ENCODE data around the gene CTSW.

CTSW gene

DNA sequence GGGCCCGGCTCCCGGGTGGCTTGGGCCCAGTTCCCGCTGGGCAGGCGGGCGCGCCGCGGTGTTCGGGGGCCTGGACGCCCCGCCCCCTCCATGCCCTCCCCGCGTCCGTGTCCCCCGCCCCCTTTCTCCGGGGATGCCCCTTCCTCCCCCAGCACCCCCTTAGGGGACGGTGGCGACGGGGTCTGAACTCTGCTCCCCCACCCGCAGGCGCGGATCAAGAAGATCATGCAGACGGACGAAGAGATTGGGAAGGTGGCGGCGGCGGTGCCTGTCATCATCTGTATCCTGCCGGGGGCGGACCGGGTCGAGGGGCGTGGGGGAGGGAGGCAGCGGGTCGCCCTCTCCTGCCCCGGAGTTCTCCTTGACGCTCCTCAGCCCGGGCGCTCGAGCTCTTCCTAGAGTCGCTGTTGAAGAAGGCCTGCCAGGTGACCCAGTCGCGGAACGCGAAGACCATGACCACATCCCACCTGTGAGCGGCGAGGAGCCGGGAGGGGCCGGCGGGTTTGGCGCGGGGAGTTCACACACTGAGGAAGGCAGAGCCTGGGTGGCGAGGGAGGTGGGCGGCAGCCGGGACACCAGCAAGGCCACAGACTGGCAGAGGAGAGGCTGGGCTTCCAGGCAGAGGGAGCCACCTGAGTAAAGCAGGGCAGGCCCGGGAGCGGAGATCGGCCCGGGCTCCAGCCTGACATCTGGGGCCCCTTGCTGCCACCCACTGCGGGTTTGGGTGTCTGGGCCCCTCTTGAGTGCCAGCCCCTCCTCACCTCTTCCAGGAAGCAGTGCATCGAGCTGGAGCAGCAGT, 40.1 kb downstream of the CTSW start:
- DNase-seq (ENCODE audit: low spot score): no peak
- no peak for TF ChIP-seq CTCF (IDR thresholded peaks at IDR 0.05)
- Histone ChIP-seq H3K27ac (peak overlapping the region; percentile 70 to 93), H3K4me3 (peak overlapping the region; percentile 88)

GRCh38 chr11:65920372-65920802, 40.8 kb downstream of the CTSW start:
- Histone ChIP-seq H3K27ac (peak overlapping the region; percentile 70 to 93), H3K4me3 (peak overlapping the region; percentile 88)
- no peak for DNase-seq (ENCODE audit: low spot score)
- no peak for TF ChIP-seq CTCF (IDR thresholded peaks at IDR 0.05)

DNA sequence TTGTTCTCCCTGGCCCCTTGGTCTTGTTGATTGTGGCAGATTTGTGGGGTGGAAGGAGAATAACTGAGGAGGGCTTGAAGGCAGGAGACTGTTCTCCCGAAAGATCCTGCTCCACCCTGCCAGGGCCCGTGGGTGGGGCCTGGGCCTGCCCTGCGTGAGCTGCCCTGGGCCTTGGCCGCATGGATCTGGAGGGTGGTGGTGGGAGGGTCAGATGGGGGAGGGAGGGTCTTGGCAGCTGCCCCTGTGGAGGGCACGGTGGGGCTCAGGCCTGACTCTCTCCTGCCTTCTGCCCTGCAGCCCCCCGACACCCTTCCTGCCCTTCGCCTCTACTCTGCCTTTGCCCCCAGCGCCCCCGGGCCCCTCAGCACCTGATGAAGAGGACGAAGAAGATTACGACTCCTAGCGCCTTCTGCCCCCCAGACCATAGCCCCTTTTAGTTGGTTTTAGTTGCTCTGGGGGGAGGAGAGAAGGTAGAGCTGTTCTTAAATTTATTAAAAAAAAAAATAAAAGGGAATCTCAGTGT, 41.5 kb downstream of the CTSW start:
- no peak for TF ChIP-seq CTCF (IDR thresholded peaks at IDR 0.05)
- Histone ChIP-seq H3K27ac (no peak overlapping the region), H3K4me3 (peak overlapping the region; percentile 88)
- no peak for DNase-seq (ENCODE audit: low spot score)

GRCh38 chr11:65921876-65922275, 42.2 kb downstream of the CTSW start:
- DNase-seq (ENCODE audit: low spot score): no peak
- no peak for TF ChIP-seq CTCF (IDR thresholded peaks at IDR 0.05)
- no peak overlapping the region for H3K27ac ChIP-seq
- H3K4me3 ChIP-seq: no peak overlapping the region

DNA sequence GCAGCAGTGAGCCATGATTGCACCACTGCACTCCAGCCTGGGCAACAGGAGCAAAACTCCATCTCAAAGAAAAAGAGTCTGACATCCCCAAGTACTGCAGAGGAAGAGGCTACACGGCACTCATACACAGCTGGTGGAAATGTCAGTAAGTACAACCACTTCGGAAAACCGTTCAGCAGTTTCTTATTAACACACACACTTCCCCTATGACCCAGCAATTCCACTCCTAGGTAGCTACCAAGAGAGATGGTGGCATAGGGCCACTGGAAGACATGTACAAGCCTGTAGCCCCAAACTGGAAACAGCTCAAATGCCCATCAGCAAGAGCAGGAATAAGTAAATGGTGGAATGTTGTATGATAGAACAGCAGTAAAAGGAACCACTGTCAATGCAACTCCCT, 42.9 kb downstream of the CTSW start:
- no peak overlapping the region for H3K27ac ChIP-seq
- DNase-seq (ENCODE audit: low spot score): no peak

DNA sequence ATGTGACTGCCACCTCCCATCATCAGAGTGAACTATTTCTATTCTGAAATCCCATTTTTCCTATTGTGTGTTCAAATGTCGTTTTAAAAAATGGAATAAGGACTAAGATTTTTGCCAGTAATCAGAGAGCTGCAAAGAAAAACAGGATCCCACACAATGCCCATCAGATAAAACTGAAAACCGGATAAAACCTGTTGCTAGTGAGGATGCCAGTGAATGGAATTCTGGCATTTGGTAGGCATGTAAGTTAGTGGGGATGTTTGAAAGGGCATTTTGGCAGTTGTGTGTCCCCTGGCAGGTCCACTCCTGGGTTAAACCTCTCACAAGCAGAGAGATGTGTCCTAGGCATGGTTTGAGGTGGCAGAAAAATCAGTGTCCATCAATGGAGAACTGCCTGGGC, 45.8 kb downstream of the CTSW start:
- TF ChIP-seq CTCF (IDR thresholded peaks at IDR 0.05): no peak
- DNase-seq (ENCODE audit: low spot score): no peak
- Histone ChIP-seq H3K27ac (no peak overlapping the region), H3K4me3 (no peak overlapping the region)

More for the DNA sequence above, 42.9 kb downstream of the CTSW start:
- TF ChIP-seq CTCF (IDR thresholded peaks at IDR 0.05): no peak
- H3K4me3 ChIP-seq: no peak overlapping the region

- DNase-seq (ENCODE audit: low spot score): no peak
- Histone ChIP-seq H3K4me3 (no peak overlapping the region), H3K27ac (peak overlapping the region in 1 of 2 donors; percentile 43)
- TF ChIP-seq CTCF (IDR thresholded peaks at IDR 0.05): no peak
These were observed 48.3 kb downstream of the CTSW start for GRCh38 chr11:65927904-65928397.

Data from coronary artery (tissue), 2 donors.